K562 (cell line): Measurements from ENCODE around the gene FHIT. TPM values are rescaled to one million over a fixed set of nuclear protein-coding genes. Genes with fewer than 3 reads are reported as not detected.

Experiments
- ATAC-seq: fragments of 200-7000 bp; cut with Tn5 transposase; 3 replicates; pipeline ENCODE4 v1.9.1; 2020; ENCODE audit warnings: moderate library complexity
- BruUV-seq: library from RNA; stranded (reverse); fragments of 400-500 nt; replicated peaks from 2 replicates; lab custom pipeline; 2021; lab: Mats Ljungman, UMichigan
- CTCF ChIA-PET: fragments of 300-600 bp; formaldehyde crosslinking; extraction: SDS; loops from one replicate; lab custom pipeline; 2021; ENCODE audit warnings: low intra/inter-chr PET ratio; lab: Yijun Ruan, JAX
- POLR2A ChIA-PET: fragments of 300-600, 350-650 bp; sonication (Branson Sonifier 250); formaldehyde crosslinking; extraction: SDS; loops from one replicate; lab custom pipeline; 2021; ENCODE audit warnings: antibody characterized with exemption, inconsistent platforms; lab: Yijun Ruan, JAX
- DNase-seq, 4 experiments: peaks; one replicate each; pipeline versions ENCODE4 v3.0.0 to v3.0.0-alpha.2; 2011 to 2018; ENCODE audit warnings: low spot score in 3 of 4, mixed read lengths in 3 of 4; ENCODE audit errors: extremely low read depth in 1 of 4
- FAIRE-seq: peaks from 2 replicates; lab custom pipeline; 2011; peaks lifted over from hg19 to GRCh38; lab: Jason Lieb, UNC
- H2AFZ ChIP-seq: 2 replicates; pipeline ENCODE4 v1.6.0; 2011; ENCODE audit warnings: low read depth, low read length, control low read depth, inconsistent platforms
- H3K27ac ChIP-seq: fragments of 200-600 bp; 3 replicates; pipeline ENCODE4 v1.8.0; 2011; ENCODE audit warnings: low read depth, mild to moderate bottlenecking, control low read depth, inconsistent platforms, low read length, moderate library complexity, mixed read lengths; ENCODE audit errors: extremely low read depth
- H3K27me3 ChIP-seq, 2 experiments: fragments of 300-600 bp in 1 of 2; 2 replicates in 1 of 2; 3 replicates in 1 of 2; pipeline versions ENCODE4 v1.6.0 to v1.8.0; 2011; ENCODE audit warnings: inconsistent platforms in 2 of 2, low read length in 2 of 2, mild to moderate bottlenecking in 1 of 2, mixed read lengths in 1 of 2, moderate library complexity in 1 of 2; ENCODE audit not compliant: control insufficient read depth in 2 of 2, insufficient read depth in 2 of 2
- H3K36me3 ChIP-seq: fragments of 300-600 bp; 3 replicates; pipeline ENCODE4 v1.8.0; 2011; ENCODE audit warnings: mild to moderate bottlenecking, low read length, inconsistent platforms; ENCODE audit not compliant: control insufficient read depth, insufficient read depth
- H3K4me1 ChIP-seq, 2 experiments: fragments of 200-600 bp in 1 of 2; replicated peaks in 1 of 2; 2 replicates in 1 of 2; 3 replicates in 1 of 2; pipeline versions ENCODE4 v1.5.1 to v1.8.0; 2011; ENCODE audit warnings: inconsistent platforms in 2 of 2, low read length in 2 of 2, mild to moderate bottlenecking in 1 of 2, mixed read lengths in 1 of 2, moderate library complexity in 1 of 2; ENCODE audit not compliant: control insufficient read depth in 2 of 2, insufficient read depth in 2 of 2
- H3K4me2 ChIP-seq: 2 replicates; pipeline ENCODE4 v1.6.1; 2011; ENCODE audit warnings: low read length, control low read depth, inconsistent platforms, mixed read lengths; ENCODE audit not compliant: insufficient read depth
- H3K4me3 ChIP-seq: fragments of 200-600 bp; sonication (generic), shearing (Covaris generic); 2 replicates; pipeline ENCODE4 v1.5.1; 2016; ENCODE audit warnings: control low read depth, inconsistent platforms
- H3K79me2 ChIP-seq: fragments of 200-600 bp; 3 replicates; pipeline ENCODE4 v1.8.0; 2011; ENCODE audit warnings: low read length, inconsistent platforms; ENCODE audit not compliant: control insufficient read depth, insufficient read depth
- H3K9ac ChIP-seq, 2 experiments: 2 replicates each; pipeline versions ENCODE4 v1.6.0 to v1.6.1; 2011; ENCODE audit warnings: low read depth in 2 of 2, low read length in 2 of 2, control low read depth in 1 of 2, inconsistent platforms in 1 of 2, mild to moderate bottlenecking in 1 of 2, mixed read lengths in 1 of 2; ENCODE audit not compliant: insufficient read depth in 1 of 2
- H3K9me1 ChIP-seq: one replicate; pipeline ENCODE4 v1.6.0; 2011; ENCODE audit warnings: inconsistent platforms, mild to moderate bottlenecking, low read length, moderate library complexity; ENCODE audit not compliant: control insufficient read depth, insufficient read depth
- H3K9me3 ChIP-seq: replicated peaks from 2 replicates; pipeline ENCODE4 v1.5.1; 2011; ENCODE audit warnings: low read depth, low read length, inconsistent platforms; ENCODE audit not compliant: control insufficient read depth, insufficient read depth
- H4K20me1 ChIP-seq: replicated peaks from 2 replicates; pipeline ENCODE4 v1.6.1; 2011; ENCODE audit warnings: low read length, inconsistent platforms, mixed read lengths; ENCODE audit not compliant: control insufficient read depth, insufficient read depth
- BCL6 ChIP-seq: fragments of 250-450 bp; sonication (Bioruptor Pico); IDR thresholded peaks from 2 replicates; pipeline ENCODE4 v1.4.0; 2020
- CC2D1A ChIP-seq: fragments of 450-650 bp; IDR thresholded peaks from 2 replicates; pipeline ENCODE4 v1.6.1; 2017; ENCODE audit warnings: mild to moderate bottlenecking
- GTF2F1 ChIP-seq: IDR thresholded peaks from 2 replicates; pipeline ENCODE4 v1.6.1; 2011; ENCODE audit warnings: low read depth, low read length, improper control_type of control experiment
- LCOR ChIP-seq: sonication (generic); formaldehyde crosslinking; IDR thresholded peaks from 2 replicates; pipeline ENCODE4 v1.8.0; 2022; ENCODE audit warnings: mild to moderate bottlenecking, missing genetic modification reagents
- MAFG ChIP-seq: fragments of 450-650 bp; conservative IDR thresholded peaks from 2 replicates; pipeline ENCODE4 v1.6.1; 2016; ENCODE audit warnings: missing genetic modification characterization, missing compliant biosample characterization
- MED1 ChIP-seq: sonication (generic); formaldehyde crosslinking; IDR thresholded peaks from 2 replicates; pipeline ENCODE4 v1.8.1; 2023; ENCODE audit warnings: missing genetic modification reagents, borderline replicate concordance
- MIER1 ChIP-seq: fragments of 450-650 bp; IDR thresholded peaks from 2 replicates; pipeline ENCODE4 v1.6.1; 2016; ENCODE audit warnings: antibody characterized with exemption, mild to moderate bottlenecking, low read depth
- SAFB ChIP-seq: fragments of 200-400 bp; formaldehyde crosslinking; IDR thresholded peaks from 2 replicates; pipeline ENCODE4 v1.6.1; 2017; ENCODE audit warnings: low read depth, low read length, borderline replicate concordance
- SREBF1 ChIP-seq: fragments of 150-350 bp; IDR thresholded peaks from 2 replicates; pipeline ENCODE4 v1.6.1; 2014; ENCODE audit warnings: antibody characterized with exemption, low read depth, low read length, borderline replicate concordance
- TAF15 ChIP-seq: fragments of 200-400 bp; formaldehyde crosslinking; IDR thresholded peaks from 2 replicates; pipeline ENCODE4 v1.6.1; 2017; ENCODE audit warnings: mild to moderate bottlenecking, low read depth, low read length, moderate library complexity
- ZBTB12 ChIP-seq: fragments of 250-450 bp; sonication (Bioruptor Pico); IDR thresholded peaks from 2 replicates; pipeline ENCODE4 v1.4.0; 2020
- WGBS: fragments of 100-300 bp; shearing (Covaris generic); methylation state at CpG from one replicate; pipeline ENCODE4 v1.1.6; 2016; ENCODE audit warnings: low coverage, mixed read lengths; ENCODE audit not compliant: insufficient coverage; ENCODE audit errors: missing lambda C conversion rate; 5-methylcytosine and 5-hydroxymethylcytosine counted together
- in situ Hi-C: fragments of 300-500 bp; cut with MboI; formaldehyde crosslinking; loops from 4 replicates; pipeline ENCODE4 v1.15.0; 2018; ENCODE audit warnings: inconsistent platforms, mixed read lengths
- intact Hi-C: fragments of 100-400 bp; cut with micrococcal nuclease; formaldehyde crosslinking; loops from 2 replicates; pipeline ENCODE4 v1.14.2; 2022
- polyA plus RNA-seq, 8 experiments: library from polyadenylated mRNA; depleted of rRNA in 4 of 8; stranded (reverse) in 5 of 8; unstranded in 3 of 8; fragments of >200 nt; fragmentation: Nextera tagmentation in 2 of 8; fragmentation: Illumina TruSeq in 1 of 8; extraction: Ambion mirVana in 2 of 8; extraction: Trizol in 1 of 8; gene quantifications; 2 replicates each; pipeline versions ENCODE4 v1.2.1 to v1.2.3, GENCODE V29; 2011 to 2014; ENCODE audit warnings: inconsistent platforms in 1 of 8, missing spikeins in 1 of 8
- total RNA-seq, 7 experiments: library from RNA; depleted of rRNA in 6 of 7; stranded (reverse); fragments of >200 nt in 6 of 7; fragmentation: Illumina TruSeq in 2 of 7; extraction: Trizol in 2 of 7; gene quantifications; 2 replicates each; pipeline versions ENCODE4 v1.2.1 to v1.2.3, GENCODE V29; 2011 to 2021; ENCODE audit warnings: low replicate concordance in 1 of 7
- TF ChIP-seq, protein P1 (sequence below): fragments of 250-450 bp; sonication (Bioruptor Pico); IDR thresholded peaks from 2 replicates; pipeline ENCODE4 v1.5.1; 2021; ENCODE audit warnings: mild to moderate bottlenecking

Gene FHIT
- total and polyA plus RNA-seq, 9 of the 15 experiments (the other 6 are each of a cell fraction or from before 2014, with no cell fraction given): 1.7 to 9.1 (median 4.3) TPM

DNA sequence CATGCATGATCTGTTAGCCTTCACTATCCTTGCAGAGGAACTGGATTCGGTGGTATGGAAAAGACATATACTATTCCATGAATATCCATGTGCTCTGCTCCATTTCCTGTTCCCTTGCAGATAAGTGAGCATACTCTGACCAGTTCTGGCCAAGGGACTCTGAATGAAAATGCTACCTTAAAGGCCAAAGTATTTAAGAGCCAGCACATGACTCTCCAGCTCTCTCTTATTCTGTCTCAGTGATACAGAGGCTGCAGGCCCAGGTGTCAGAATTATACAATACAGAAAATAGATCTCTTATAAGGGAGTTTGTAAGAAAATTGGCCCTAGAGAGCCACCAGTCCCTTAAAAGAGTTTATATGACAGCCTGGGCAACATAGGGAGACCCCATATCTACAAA is 1421.7 kb downstream of the FHIT start:
- no peak for ATAC-seq
- POLR2A ChIA-PET: no interaction called here
- TF ChIP-seq LCOR (CRISPR knock-in tag): no peak
- TF ChIP-seq CC2D1A: no peak
- TF ChIP-seq MED1: no peak
- TF ChIP-seq MIER1: no peak
- TF ChIP-seq, protein P1, sequence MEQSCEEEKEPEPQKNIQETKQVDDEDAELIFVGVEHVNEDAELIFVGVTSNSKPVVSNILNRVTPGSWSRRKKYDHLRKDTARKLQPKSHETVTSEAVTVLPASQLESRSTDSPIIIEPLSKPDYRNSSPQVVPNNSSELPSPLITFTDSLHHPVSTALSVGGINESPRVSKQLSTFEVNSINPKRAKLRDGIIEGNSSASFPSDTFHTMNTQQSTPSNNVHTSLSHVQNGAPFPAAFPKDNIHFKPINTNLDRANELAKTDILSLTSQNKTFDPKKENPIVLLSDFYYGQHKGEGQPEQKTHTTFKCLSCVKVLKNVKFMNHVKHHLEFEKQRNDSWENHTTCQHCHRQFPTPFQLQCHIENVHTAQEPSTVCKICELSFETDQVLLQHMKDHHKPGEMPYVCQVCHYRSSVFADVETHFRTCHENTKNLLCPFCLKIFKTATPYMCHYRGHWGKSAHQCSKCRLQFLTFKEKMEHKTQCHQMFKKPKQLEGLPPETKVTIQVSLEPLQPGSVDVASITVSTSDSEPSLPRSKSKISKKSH (CRISPR knock-in tag): no peak
- TF ChIP-seq SAFB: no peak
- no peak for TF ChIP-seq SREBF1
- no peak for TF ChIP-seq TAF15
- TF ChIP-seq MAFG (tag): no peak
- no peak for TF ChIP-seq GTF2F1
- TF ChIP-seq ZBTB12: no peak
- TF ChIP-seq BCL6 (CRISPR knock-in tag): no peak

More for the DNA sequence above, 1421.7 kb downstream of the FHIT start:
- no peaks in the 10 kb centered on the region for H4K20me1 ChIP-seq
- intact Hi-C loops (no loop called here), in situ Hi-C loops (no loop called here)
- no peaks in the 10 kb centered on the region for H3K79me2 ChIP-seq
- no peaks in the 10 kb centered on the region for H3K9me1 ChIP-seq
- 0 out of 5 replicates have a peak, but pooled peaks cover 0 to 2% of the 10 kb centered on the region in 2 experiments for H3K4me1 ChIP-seq
- BruUV-seq: no TSS peak
- CTCF ChIA-PET: no interaction called here
- H3K9ac ChIP-seq: no peak overlapping the region
- DNase-seq (no peak), FAIRE-seq (no peak)
- H3K4me2 ChIP-seq: no peak overlapping the region
- H3K27ac ChIP-seq: no peak overlapping the region
- no CpG with 5 or more reads among the region's 1 CpG for WGBS
- H3K9me3 ChIP-seq: no peaks in the 10 kb centered on the region
- H3K27me3 ChIP-seq: no peaks in the 10 kb centered on the region
- no peaks in the 10 kb centered on the region for H3K36me3 ChIP-seq
- no peak overlapping the region for H2AFZ ChIP-seq
- H3K4me3 ChIP-seq: no peak overlapping the region
